Limb (tissue), 2 donors: ENCODE measurements around the gene FOXK1.

ENCODE experiments used
- DNase-seq, 2 donors: peaks; one replicate each; pipeline ENCODE4 v3.0.0-alpha.2; 2016; ENCODE audit errors: extremely low spot score in 2 of 2

The FOXK1 gene

DNA sequence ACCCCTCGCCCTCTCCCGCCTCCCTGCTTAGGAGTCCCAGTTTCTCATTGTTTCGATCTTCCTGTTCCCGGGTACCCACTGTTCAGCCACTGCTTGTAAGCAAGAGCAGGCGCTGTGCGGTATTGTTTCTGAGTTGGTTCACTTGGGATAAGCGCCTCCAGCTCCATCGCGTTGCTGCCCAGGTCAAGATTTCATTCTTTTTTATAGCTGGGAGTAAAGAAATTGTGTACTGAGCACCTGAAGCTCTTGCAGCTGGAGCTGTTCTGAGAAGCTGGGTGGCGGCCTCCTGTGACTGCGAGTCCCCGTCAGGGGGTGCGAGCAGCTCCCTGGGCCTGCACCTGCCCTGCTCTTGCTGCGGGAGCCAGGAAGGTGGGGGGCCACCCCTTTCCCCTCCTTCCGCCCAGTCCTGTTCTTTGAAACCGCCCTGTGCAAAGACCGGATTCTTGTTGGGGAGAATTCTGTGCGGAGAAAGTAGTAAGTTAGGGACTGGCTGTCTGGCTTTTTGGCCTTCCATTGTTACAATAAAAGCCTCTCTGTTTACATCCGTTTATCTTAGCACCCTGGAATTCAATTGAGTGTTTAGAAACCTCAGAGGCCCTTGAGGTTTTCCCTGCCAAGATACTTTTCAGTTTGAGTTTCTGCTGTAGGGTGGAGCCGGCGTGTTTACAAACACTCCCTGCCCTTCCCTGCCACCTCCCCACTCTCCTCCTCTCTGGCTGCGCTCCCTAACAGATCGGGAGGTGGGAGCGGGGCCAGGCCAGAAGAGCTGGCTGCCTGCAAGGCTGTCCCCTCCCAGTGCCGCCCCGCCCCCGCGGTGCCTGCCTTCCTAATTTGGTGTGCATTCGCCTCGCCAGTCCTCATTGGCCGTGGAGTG lies 62.5 kb downstream of the FOXK1 start:
- peak; percentile 95 to 96 for DNase-seq

DNA sequence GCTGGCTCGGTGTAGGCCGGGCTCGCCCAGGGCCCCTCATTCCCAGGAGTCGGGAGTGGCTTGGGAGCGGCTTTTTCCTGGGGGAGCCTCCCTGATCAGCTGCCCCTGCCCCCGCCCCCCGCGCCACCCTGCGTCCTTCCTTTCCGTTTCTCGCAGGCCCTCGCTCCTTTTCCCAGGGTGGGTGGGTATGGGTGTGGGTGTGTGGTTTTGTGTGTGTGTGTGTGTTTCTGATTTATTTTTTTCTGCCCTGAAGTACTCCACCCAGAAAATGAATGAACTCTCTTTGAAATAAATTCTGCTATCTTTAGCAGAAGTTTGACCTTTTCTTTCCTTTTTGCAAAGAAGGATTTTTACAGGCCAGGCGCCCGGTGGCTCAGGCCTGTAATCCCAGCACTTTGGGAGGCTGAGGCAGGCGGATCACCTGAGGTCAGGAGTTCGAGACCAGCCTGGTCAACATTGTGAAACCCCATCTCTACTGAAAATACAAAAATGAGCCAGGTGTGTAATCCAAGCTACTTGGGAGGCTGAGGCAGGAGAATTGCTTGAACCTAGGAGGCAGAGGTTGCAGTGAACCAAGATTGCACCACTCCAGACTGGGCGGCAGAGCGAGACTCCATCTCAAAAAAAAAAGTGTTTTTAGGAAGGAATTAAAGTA lies 63.3 kb downstream of the FOXK1 start:
- no peak for DNase-seq

DNA sequence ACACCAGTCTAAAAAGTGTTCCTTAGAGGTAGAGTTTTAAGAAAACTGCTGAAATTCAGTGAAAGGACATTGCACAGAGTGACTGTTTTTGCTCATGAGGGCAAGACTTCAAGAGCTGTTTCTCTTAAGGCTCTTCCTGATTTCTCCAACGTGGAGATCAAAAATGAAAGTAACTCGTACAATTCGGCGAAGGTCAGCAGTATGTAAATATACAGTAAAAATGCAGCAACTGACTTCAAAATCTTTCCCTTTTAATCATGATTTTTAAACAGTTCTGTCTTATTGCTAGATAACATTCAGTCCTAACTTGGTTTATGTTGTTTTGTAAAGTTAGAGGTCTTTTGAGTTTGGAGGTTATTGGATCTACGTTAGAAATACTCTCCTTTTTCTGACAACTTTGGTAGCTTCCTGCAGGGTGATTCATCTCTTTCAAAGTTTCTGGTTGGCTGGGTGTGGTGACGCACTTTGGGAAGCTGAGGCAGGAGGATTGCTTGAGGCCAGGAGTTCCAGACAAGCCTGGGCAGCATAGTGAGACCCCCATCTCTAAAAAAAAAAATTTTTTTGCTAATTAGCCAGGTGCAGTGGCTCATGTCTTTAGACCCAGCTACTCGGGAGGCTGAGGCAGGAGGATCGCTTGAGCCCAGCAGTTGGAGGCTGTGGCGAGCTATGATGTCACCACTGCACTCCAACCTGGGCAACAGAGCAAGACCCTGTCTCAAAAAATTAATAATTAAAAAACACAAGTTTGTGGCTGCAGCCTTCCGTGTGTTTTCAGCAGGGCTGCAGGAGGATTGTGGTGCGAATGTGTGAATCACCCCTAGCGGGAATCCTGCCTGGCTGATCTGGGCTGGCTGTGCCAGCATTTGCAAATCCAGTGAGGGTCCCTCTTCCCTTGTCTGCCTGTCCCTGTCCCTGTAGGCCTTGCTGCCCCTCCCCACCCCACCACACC lies 64.2 kb downstream of the FOXK1 start:
- no peak for DNase-seq

DNA sequence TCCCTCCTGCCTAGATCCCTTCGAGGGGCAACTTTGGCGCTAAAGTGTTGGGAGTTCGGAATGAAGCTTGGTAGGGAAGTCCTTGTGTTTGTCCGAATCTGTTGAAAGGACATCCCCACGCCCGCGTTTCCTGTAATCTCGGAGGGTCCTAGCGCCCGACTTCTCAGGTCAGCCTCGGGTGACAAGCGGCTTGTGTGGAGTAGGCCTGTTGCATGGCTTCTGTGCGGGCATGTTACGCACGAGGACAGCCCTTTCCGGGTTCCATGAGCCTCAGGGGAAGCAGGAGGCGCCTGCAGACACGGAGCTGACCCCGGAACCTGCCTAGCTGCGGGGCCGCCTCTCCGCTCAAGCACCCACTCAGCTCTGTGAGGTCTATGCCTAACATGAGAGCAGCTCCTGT lies 64.9 kb downstream of the FOXK1 start:
- no peak for DNase-seq

DNA sequence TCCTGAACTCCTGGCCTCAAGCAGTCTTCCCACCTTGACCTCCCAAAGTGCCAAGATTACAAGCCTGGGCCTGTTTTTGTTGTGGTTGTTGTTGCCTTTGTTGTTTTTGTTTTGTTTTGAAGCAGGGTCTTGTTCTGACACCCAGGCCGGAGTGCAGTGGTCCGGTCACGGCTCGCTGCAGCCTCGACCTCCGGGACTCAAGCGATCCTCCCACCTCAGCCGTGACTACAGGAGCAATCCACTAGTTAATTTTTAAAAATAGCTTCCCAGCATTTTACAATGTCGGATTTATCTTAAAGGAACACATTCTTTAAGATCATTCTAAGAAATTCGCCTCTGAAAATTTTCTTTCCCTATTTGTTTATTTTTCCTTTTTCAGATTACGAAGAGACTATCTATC lies 65.7 kb downstream of the FOXK1 start:
- no peak for DNase-seq

DNA sequence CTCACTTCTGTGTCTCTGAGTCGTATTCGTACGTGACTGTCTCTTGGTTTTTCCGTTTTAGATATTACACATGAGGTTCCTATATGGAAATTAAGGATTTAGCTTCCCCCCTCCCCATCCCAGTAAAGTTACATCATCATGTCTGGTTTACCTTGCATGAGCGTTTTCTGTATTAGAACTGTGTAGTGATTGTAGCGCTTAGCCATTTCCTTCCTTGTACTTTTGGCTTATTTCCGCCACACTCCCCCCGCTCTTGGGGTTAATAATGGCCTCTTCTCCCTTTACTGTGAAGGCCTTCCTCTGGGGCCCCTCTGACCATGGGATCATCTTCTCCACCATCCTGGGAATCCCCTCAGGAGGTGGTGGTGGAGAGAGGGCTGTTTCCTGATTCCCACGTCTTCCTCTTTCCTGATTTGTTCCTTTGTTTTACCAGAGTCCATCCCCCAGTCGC lies 66.2 kb downstream of the FOXK1 start:
- no peak for DNase-seq

DNA sequence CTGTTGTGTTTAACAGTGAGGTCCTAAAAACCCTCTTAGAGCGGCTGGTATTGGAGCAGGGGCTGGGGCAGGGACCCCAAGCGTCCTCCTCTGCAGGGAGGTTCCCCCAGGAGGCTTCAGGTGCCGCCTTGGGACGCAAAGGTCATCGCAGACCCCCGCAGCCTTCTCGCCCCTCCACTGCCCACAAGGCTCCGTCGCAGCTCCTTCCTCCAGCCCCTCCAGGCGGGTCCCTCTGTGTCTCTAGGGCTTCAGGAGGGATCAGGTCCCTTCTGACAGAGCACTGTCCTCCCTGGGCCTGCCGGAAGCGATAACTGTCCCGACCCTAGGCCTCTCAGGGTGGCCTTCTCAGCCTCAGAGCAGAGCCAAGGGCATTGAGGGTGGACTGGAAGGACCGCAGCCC lies 67.3 kb downstream of the FOXK1 start:
- DNase-seq: no peak

DNA sequence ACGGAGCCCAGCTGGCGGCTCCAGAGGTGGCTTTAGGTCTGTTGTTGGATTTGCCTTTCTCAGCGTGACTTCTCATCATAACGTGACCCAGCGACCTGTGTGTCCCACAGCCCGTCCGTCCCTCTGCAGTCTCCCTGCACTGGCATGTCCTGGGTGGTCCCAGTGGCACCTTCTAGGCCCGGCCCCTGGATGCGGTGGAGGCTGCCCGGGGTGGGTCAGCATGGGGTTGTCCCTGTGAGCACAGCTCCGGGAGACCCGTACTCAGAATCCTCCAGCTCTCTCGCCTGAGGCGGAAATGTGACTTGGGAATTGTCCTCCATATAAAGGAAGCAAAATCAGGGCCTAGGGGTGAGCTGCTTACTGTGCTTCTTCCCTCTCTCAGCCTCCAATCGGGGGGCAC lies 67.7 kb downstream of the FOXK1 start:
- no peak for DNase-seq

DNA sequence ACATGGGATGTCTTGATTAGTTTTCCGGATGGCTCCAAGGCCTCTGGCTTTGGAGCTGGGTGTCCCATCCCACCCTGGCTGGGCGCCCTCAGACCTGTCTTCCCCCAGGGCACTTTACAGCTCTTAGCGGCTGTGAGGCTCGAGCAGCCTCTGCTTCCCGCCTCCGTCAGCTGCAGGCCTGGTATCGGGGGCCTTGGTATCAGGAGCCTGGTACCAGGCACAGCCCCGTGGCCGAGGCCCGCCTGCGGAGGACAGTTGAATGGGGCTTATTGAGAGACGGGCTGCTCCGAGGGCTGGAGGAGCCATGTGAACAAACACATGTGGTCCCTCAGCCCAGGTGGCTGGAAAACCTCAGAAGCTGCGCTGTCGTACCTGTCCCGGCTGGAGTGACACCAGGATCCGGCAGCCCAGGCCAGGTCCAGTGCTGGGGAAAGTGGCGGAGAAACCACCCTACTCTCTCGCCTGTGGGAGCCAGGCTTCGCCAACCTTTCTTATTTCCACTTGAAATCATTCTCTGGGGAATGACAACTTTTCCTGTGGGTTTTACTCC lies 69.4 kb downstream of the FOXK1 start:
- DNase-seq: no peak

DNA sequence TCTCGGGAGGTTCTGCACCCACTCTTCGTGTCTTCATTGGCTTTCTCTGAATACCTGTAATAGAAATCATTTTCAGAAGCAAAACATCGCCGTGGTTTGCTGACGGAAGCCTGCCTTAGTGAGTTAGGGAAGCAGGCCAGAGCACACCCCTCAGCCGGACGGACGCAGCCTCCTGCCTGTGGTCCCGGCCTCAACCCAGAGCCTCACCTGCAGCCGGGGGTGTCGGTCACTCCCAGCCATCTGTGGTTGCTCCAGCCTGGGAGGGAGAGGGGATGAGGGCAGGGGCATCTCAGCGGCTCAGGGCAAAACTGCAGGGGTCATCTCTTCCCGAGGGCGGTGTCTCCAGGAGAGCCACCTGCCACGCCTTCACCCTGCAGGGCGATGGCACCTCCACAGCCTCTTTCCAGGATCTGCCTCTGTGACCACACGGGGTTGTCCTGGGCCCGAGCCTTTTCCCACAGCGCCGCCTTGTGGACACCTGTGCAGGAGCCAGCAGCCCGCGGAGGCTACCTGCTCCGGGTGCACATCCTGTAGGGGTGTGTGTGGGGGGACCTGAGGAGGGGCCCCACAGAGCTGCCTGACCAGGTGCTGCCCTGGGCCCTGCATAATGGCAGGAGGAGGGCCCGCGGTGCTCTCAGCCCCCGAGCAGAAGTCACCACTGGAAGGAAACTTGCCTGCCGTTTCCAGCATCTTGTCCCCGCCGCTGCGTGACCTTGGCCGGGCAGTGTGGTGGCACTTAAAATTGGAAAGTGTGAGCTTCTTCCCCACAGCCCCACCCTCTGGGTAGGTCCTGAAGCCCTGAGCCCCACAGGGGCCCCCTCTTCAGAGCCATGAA lies 71.7 kb downstream of the FOXK1 start:
- peak in 1 of 2 donors; percentile 83 for DNase-seq

DNA sequence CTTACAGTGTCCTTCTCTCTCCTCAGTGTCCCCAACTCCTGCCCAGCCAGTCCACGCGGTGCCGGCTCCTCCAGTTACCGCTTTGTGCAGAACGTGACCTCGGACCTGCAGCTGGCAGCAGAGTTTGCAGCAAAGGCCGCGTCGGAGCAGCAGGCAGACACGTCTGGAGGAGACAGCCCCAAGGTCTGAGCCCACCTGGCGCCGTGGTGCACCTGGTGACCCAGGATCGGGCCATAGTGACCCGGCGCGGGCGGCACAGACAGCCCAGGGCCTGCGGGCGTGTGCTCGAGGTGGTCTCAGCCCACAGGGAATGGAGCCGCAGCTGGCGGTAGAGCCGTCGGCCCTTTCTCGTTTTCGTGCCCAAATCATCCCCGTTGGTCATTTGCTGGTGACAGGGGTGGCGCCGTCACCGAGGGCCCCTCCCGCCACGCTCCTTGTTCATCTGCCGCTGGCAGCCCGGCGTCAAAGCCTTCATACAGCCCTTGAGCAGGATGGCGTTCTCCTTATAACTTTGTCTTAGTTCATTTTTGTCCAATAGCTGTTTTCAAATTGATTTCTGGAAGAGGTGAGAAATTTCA lies 72.4 kb downstream of the FOXK1 start:
- no peak for DNase-seq

DNA sequence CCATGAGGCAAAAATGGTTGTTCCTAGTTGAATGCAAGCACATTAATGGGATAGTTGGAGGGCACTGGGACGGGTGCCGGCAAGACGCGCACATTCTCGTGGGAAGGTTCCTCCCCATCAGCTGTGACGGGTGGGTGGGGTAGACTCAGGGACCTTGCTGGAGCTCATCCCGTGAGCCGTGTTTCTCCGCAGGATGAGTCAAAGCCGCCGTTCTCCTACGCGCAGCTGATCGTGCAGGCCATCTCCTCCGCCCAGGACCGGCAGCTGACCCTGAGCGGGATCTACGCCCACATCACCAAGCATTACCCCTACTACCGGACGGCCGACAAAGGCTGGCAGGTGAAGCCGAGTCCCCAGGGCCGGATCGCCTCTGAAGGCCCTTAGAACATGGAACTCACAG lies 73.0 kb downstream of the FOXK1 start:
- no peak for DNase-seq

DNA sequence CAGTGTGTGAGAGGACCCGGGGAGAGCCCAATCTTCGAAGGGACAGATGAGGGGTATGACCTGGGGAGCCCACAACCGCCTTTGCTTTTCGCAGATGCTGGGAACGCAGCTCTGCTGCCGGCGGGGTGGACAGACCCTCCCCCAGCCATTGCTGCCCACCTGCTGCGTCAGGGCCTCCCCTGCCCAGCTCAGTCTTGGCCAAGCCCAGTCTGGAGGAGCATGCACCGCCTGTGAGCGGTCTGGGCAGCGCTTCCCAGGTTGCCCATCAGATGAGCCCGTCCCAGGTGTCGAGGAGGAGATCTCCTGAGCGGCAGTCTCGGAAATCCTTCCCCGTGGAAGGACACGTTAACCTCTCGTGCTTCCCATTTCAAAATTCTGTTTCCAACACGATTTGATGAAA lies 76.0 kb downstream of the FOXK1 start:
- no peak for DNase-seq

DNA sequence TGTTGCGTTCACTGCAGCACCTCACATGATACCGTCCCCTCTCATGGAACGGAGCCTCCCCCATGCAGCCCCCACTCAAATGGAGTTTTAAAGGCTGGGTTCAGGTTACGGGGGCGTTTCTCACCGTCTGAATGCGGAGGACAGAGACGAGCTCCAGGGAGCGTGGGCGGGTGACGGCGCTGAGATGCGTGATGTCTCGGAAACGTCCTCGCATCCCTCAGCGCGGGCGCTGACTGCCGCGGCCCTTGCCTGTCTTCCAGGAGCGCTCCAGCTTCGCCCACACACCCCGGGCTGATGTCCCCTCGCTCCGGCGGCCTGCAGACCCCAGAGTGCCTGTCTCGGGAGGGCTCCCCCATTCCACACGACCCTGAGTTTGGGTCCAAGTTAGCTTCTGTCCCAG lies 76.7 kb downstream of the FOXK1 start:
- no peak for DNase-seq

DNA sequence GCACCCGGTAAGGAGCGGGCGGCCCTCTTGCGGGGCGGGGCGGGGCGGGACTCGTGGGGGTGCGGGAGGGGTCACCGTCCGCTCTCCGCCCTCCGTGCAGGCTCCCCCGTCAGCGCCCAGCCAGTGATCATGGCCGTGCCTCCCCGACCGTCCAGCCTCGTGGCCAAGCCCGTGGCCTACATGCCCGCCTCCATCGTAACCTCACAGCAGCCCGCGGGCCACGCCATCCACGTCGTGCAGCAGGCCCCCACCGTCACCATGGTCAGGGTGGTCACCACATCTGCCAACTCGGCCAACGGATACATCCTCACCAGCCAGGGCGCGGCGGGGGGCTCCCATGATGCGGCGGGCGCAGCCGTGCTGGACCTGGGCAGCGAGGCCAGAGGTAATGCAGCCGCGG lies 77.1 kb downstream of the FOXK1 start:
- no peak for DNase-seq

DNA sequence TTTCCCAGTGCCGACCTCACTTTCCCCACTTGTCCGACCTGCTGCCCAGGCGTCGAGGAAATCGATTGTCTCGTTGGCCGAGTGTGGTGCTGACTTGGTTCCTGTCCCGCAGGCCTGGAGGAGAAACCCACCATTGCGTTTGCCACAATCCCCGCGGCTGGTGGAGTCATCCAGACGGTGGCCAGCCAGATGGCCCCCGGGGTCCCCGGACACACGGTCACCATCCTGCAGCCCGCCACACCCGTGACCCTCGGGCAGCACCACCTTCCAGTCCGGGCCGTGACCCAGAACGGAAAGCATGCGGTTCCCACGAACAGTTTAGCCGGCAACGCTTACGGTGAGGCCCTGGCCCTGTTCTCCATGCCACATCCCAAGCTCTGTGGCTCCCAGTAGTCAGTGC lies 78.9 kb downstream of the FOXK1 start:
- no peak for DNase-seq

DNA sequence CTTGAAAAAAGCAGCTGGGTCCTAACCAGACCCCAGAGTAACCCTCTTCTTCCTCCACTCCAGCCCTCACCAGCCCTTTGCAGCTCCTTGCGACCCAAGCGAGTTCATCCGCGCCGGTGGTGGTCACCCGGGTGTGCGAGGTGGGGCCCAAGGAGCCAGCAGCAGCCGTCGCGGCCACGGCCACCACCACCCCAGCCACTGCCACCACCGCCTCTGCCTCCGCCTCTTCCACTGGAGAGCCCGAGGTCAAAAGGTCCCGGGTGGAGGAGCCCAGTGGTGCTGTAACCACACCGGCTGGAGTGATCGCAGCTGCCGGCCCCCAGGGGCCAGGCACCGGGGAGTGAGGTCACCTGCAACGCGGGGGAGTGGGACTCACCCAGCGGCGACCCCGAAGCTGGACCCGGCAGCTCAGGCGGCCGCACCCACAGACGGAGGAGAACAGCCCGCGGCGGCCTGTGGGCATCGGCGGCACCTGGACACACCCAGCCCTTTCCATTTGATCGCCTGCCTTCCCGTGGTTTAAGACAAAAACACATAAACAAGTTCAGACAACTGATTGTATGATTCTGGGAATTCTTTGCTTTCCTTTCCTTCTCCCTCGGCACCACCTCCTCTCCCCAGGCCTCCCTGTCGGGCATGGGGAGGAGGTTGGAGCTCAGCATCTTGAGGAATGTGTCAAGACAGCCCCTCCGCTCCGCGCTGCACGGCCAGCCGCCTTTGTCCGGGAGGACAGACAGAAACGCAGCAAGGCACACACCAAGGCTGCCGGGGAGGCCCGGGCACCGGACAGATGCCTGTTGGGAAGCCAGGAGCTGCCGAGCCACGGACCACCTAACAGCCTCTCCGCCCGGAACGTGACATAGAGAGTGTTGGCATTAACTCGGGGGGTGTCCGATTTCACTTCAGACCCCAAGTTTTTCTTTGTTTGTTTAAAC lies 80.3 kb downstream of the FOXK1 start:
- DNase-seq: no peak

DNA sequence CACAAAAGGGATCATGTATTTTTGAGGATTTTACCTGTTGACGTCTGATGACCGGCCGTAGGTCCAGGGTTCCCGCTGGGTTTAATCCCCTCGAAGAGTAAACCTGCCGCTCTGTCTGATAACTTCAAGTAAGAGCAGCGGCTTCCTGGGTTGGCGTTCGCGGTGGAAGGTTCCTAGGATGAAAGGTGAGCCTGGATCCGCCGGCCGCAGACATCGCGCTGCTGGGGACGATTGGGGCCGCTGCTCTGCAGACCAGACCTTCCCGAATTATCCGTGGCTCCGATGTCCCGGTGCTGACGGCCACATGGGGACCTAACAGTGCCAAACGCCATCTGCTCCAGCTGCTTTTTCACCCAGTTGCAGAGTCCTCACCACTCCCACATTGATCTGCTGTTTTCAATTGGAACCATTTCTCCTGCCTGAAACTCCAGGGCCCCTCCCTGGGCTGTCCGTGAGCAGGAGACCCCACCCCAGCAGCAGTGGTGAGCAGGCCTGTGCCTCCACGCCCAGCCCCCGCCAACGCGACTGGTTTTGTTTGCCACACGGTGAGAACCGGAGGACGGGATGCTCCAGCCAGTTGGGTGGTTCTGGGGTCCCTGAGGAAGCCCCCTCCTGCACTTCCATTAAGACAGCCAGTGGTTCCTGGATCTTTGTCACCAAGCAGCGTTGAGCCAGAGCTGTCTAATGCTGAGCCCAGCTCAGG lies 81.1 kb downstream of the FOXK1 start:
- DNase-seq: no peak

DNA sequence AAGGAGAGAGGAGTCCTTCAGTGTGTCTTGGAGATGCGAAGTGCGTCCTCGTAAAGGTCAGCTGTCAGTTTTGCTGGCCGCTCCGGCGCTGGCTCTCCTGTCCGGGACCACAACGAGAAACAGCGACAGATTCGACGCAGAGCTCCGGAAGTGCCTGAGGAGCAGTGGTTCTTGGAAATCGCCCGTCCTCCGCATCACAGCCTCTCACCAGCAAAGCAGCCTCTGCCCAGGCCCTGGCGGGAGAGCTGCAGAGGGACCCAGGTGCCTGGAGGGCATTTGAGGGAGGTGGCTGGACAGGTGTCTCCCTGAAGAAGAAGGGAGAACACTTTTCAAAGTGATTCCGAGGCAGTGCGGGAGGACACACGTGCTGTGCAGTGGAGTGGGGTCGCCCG lies 81.7 kb downstream of the FOXK1 start:
- no peak for DNase-seq
